ENCODE measurements around the gene MAL.
"Not testable (repeated sequence)": the region's sequence is repeated elsewhere in the genome, so short reads cannot be mapped to it uniquely, and the experiment has no call there.

The MAL gene

GRCh38 chr2:95034818-95035217 is 9.3 kb downstream of the MAL start:
- no peak for DNase-seq (ENCODE audit: extremely low read depth, low read depth)
- no peak for TF ChIP-seq CTCF (IDR thresholded peaks at IDR 0.05; ENCODE audit: low read depth, low read length)

DNA sequence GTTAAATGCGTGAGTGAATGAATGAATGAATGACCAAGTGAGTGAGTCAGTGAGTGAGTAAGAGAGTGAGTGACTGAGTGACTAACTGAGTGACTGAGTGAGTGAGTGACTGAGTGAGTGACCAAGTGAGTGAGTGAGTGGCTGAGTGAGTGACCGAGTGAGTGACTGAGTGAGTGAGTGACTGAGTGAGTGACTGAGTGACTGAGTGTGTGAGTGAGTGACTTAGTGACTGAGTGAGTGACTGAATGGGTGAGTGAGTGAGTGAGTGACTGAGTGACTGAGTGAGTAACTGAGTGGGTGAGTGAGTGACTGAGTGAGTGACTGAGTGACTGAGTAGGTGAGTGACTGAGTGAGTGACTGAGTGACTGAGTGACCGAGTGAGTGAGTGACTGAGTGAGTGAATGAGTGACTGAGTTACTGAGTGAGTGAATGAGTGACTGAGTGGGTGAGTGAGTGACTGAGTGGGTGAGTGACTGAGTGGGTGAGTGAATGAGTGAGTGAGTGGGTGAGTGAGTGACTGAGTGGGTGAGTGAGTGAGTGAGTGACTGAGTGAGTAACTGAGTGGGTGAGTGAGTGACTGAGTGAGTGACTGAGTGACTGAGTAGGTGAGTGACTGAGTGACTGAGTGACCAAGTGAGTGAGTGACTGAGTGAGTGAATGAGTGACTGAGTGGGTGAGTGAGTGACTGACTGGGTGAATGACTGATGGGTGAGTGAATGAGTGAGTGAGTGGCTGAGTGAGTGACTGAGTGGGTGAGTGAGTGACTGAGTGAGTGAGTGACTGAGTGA is 11.3 kb downstream of the MAL start:
- TF ChIP-seq CTCF (IDR thresholded peaks at IDR 0.05; ENCODE audit: low read depth, low read length), result no peak
- DNase-seq (ENCODE audit: extremely low read depth, low read depth), result no peak

- DNase-seq (ENCODE audit: extremely low read depth, low read depth), result no peak
- TF ChIP-seq CTCF (IDR thresholded peaks at IDR 0.05; ENCODE audit: low read depth, low read length), result no peak
Measured at GRCh38 chr2:95037384-95037839, 11.9 kb downstream of the MAL start.

DNA sequence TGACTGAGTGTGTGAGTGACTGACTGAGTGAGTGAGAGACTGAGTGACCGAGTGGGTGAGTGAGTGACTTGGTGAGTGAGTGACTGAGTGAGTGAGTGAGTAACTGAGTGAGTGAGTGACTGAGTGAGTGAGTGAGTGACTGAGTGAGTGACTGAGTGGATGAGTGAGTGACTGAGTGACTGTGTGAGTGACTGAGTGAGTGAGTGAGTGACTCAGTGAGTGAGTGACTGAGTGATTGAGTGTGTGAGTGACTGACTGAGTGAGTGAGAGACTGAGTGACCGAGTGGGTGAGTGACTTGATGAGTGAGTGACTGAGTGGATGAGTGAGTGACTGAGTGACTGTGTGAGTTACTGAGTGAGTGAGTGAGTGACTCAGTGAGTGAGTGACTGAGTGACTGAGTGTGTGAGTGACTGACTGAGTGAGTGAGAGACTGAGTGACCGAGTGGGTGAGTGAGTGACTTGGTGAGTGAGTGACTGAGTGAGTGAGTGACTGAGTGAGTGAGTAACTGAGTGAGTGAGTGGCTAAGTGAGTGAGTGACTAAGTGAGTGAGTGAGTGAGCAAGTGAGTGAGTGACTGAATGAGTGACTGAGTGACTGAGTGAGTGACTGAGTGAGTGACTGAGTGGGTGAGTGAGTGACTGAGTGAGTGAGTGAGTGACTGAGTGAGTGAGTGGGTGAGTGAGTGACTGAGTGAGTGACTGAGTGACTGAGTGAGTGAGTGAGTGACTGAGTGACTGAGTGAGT is 12.5 kb downstream of the MAL start:
- DNase-seq (ENCODE audit: extremely low read depth, low read depth), result not testable (repeated sequence)

DNA sequence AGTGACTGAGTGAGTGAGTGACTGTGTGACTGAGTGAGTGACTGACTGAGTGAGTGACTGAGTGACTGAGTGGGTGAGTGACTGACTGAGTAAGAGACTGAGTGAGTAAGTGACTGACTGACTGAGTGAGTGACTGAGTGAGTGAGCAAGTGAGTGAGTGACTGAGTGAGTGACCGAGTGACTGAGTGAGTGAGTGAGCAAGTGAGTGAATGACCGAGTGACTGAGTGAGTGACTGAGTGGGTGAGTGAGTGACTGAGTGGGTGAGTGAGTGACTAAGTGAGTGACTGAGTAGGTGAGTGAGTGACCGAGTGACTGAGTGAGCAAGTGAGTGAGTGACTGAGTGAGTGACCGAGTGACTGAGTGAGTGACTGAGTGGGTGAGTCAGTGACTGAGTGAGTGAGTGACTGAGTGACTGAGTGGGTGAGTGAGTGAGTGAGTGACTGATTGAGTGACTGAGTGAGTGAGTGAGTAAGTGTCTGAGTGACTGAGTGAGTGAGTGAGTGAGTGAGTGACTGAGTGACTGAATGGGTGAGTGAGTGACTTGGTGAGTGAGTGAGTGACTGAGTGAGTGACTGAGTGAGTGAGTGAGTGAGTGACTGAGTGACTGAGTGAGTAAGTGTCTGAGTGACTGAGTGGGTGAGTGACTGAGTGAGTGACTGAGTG is 13.3 kb downstream of the MAL start:
- no peak for DNase-seq (ENCODE audit: extremely low read depth, low read depth)
- TF ChIP-seq CTCF (IDR thresholded peaks at IDR 0.05; ENCODE audit: low read depth, low read length), result no peak

GRCh38 chr2:95039363-95039762 is 13.9 kb downstream of the MAL start:
- no peak for TF ChIP-seq CTCF (IDR thresholded peaks at IDR 0.05; ENCODE audit: low read depth, low read length)

DNA sequence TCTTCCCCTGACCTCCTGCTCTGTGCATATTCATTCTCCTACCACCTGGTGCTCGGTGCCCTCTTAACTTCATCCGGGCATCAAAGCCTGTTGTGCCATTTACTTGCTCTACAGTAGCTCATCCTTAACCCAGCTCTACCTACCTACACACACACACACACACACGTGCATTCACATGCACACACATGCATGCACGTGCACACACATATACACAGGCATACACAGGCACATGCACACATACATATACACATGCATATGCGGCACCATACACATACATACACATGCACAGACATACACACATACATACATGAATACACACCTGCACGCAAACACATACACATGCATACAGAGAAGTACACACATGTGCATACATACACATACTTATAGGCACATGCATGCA is 14.5 kb downstream of the MAL start:
- TF ChIP-seq CTCF (IDR thresholded peaks at IDR 0.05; ENCODE audit: low read depth, low read length), result no peak

More at GRCh38 chr2:95039363-95039762, 13.9 kb downstream of the MAL start:
- DNase-seq (ENCODE audit: extremely low read depth, low read depth), result no peak

More for the DNA sequence above, 14.5 kb downstream of the MAL start:
- no peak for DNase-seq (ENCODE audit: extremely low read depth, low read depth)
